Stimulated activated effector memory CD8-positive, alpha-beta T cell treated with anti-CD3 and anti-CD28 coated beads, Interleukin-12 subunit alpha, Interleukin-12 subunit beta, amount 100 ng/mL, for 72 hours (primary cell): ENCODE measurements around the gene THAP3.
"Not testable (repeated sequence)": the region's sequence is repeated elsewhere in the genome, so short reads cannot be mapped to it uniquely, and the experiment has no call there.

Experiments used
- ATAC-seq: fragments of 150-1000 bp; cut with Tn5 transposase; 2 replicates; pipeline ENCODE4 v1.10.0; 2021
- DNase-seq, 2 donors: peaks; one replicate each; pipeline ENCODE4 v3.0.0; 2021 to 2022; ENCODE audit warnings: low spot score in 2 of 2
- H3K27ac Mint-ChIP-seq: one replicate; pipeline ENCODE4 v1.8.0; 2022; ENCODE audit warnings: mild to moderate bottlenecking, mixed read lengths
- H3K36me3 Mint-ChIP-seq: one replicate; pipeline ENCODE4 v1.8.0; 2022; ENCODE audit warnings: mild to moderate bottlenecking, mixed read lengths
- H3K4me1 Mint-ChIP-seq: one replicate; pipeline ENCODE4 v1.8.0; 2022; ENCODE audit warnings: mixed read lengths
- H3K4me3 Mint-ChIP-seq: one replicate; pipeline ENCODE4 v1.8.0; 2022; ENCODE audit warnings: mild to moderate bottlenecking, mixed read lengths
- H3K9me3 Mint-ChIP-seq: one replicate; pipeline ENCODE4 v1.8.0; 2022; ENCODE audit warnings: mixed read lengths

THAP3 gene

GRCh38 chr1:6658359-6659060 lies 33.8 kb downstream of the THAP3 start:
- H3K4me3 Mint-ChIP-seq = no peak overlapping the region
- ATAC-seq (no peak), DNase-seq (no peak)

GRCh38 chr1:6660415-6661049 lies 35.9 kb downstream of the THAP3 start:
- Mint-ChIP-seq H3K36me3 (peaks cover 13% of the 10 kb centered on the region), H3K4me3 (no peak overlapping the region), H3K4me1 (peaks cover 7% of the 10 kb centered on the region), H3K9me3 (no peaks in the 10 kb centered on the region), H3K27ac (peak overlapping the region; percentile 10)
- no peak for DNase-seq
- ATAC-seq = no peak

More at GRCh38 chr1:6658359-6659060, 33.8 kb downstream of the THAP3 start:
- peak overlapping the region; percentile 38 for H3K27ac Mint-ChIP-seq
- peaks cover 5% of the 10 kb centered on the region for H3K4me1 Mint-ChIP-seq
- no peaks in the 10 kb centered on the region for H3K9me3 Mint-ChIP-seq
- H3K36me3 Mint-ChIP-seq = no peaks in the 10 kb centered on the region

GRCh38 chr1:6662468-6662867 lies 37.8 kb downstream of the THAP3 start:
- H3K4me1 Mint-ChIP-seq, DNase-seq, H3K9me3 Mint-ChIP-seq, H3K27ac Mint-ChIP-seq, H3K4me3 Mint-ChIP-seq, ATAC-seq: not testable (repeated sequence)
- H3K36me3 Mint-ChIP-seq = peaks cover 30% of the 10 kb centered on the region

- Mint-ChIP-seq H3K9me3 (no peaks in the 10 kb centered on the region), H3K27ac (no peak overlapping the region), H3K36me3 (peaks cover 41% of the 10 kb centered on the region), H3K4me1 (peaks cover 7% of the 10 kb centered on the region), H3K4me3 (no peak overlapping the region)
- no peak for DNase-seq
- ATAC-seq = no peak
These were observed 42.0 kb downstream of the THAP3 start for GRCh38 chr1:6666696-6667095.

GRCh38 chr1:6667139-6667538 lies 42.5 kb downstream of the THAP3 start:
- Mint-ChIP-seq H3K4me3 (no peak overlapping the region), H3K9me3 (no peaks in the 10 kb centered on the region), H3K27ac (no peak overlapping the region), H3K36me3 (peaks cover 42% of the 10 kb centered on the region), H3K4me1 (peaks cover 7% of the 10 kb centered on the region)
- DNase-seq (no peak), ATAC-seq (no peak)

- no peaks in the 10 kb centered on the region for H3K9me3 Mint-ChIP-seq
- H3K27ac Mint-ChIP-seq = peak overlapping the region; percentile 8
These were observed 43.8 kb downstream of the THAP3 start for GRCh38 chr1:6668503-6668902.

GRCh38 chr1:6672558-6672957 lies 47.9 kb downstream of the THAP3 start:
- peaks cover 53% of the 10 kb centered on the region for H3K36me3 Mint-ChIP-seq
- H3K4me3 Mint-ChIP-seq = no peak overlapping the region
- no peaks in the 10 kb centered on the region for H3K4me1 Mint-ChIP-seq
- no peak for DNase-seq
- H3K9me3 Mint-ChIP-seq = no peaks in the 10 kb centered on the region
- peak overlapping the region; percentile 40 for H3K27ac Mint-ChIP-seq
- ATAC-seq = no peak

More at GRCh38 chr1:6668503-6668902, 43.8 kb downstream of the THAP3 start:
- H3K4me3 Mint-ChIP-seq = no peak overlapping the region
- peaks cover 2% of the 10 kb centered on the region for H3K4me1 Mint-ChIP-seq
- DNase-seq (no peak), ATAC-seq (no peak)
- H3K36me3 Mint-ChIP-seq = peaks cover 51% of the 10 kb centered on the region

- no peak overlapping the region for H3K27ac Mint-ChIP-seq
- no peaks in the 10 kb centered on the region for H3K9me3 Mint-ChIP-seq
- peaks cover 57% of the 10 kb centered on the region for H3K36me3 Mint-ChIP-seq
- no peak overlapping the region for H3K4me3 Mint-ChIP-seq
- DNase-seq = no peak
- ATAC-seq = no peak
- H3K4me1 Mint-ChIP-seq = no peaks in the 10 kb centered on the region
These were observed 49.2 kb downstream of the THAP3 start for GRCh38 chr1:6673816-6674398.

- Mint-ChIP-seq H3K4me3 (no peak overlapping the region), H3K36me3 (peaks cover 65% of the 10 kb centered on the region), H3K9me3 (no peaks in the 10 kb centered on the region), H3K27ac (no peak overlapping the region), H3K4me1 (no peaks in the 10 kb centered on the region)
- ATAC-seq = no peak
- no peak for DNase-seq
These were observed 50.1 kb downstream of the THAP3 start for GRCh38 chr1:6674771-6675170.

- Mint-ChIP-seq H3K27ac (no peak overlapping the region), H3K36me3 (peaks cover 77% of the 10 kb centered on the region), H3K4me1 (no peaks in the 10 kb centered on the region), H3K4me3 (no peak overlapping the region), H3K9me3 (no peaks in the 10 kb centered on the region)
- DNase-seq = no peak
- no peak for ATAC-seq
These were observed 51.3 kb downstream of the THAP3 start for GRCh38 chr1:6675941-6676340.
